Colonic mucosa (tissue), 4 donors: Measurements from ENCODE around the gene SH2D7. TPM values are rescaled to one million over a fixed set of nuclear protein-coding genes. Genes with fewer than 3 reads are reported as not detected.

Experiments used
- DNase-seq: peaks from one replicate; pipeline ENCODE4 v3.0.0-alpha.2; 2020
- H3K27ac ChIP-seq: fragments of 200-600 bp; one replicate; pipeline ENCODE4 v1.8.0; 2021
- H3K27me3 ChIP-seq: fragments of 200-600 bp; one replicate; pipeline ENCODE4 v1.8.0; 2021
- H3K36me3 ChIP-seq: fragments of 200-600 bp; one replicate; pipeline ENCODE4 v1.8.0; 2021
- H3K4me1 ChIP-seq: fragments of 200-600 bp; one replicate; pipeline ENCODE4 v1.8.0; 2021; ENCODE audit warnings: mild to moderate bottlenecking
- H3K4me3 ChIP-seq: fragments of 200-600 bp; one replicate; pipeline ENCODE4 v1.8.0; 2021
- H3K9ac ChIP-seq, 2 donors: one replicate each; pipeline ENCODE4 v1.7.0; 2013; ENCODE audit warnings: control low read depth in 2 of 2, low read depth in 2 of 2, low read length in 2 of 2
- H3K9me3 ChIP-seq: fragments of 200-600 bp; one replicate; pipeline ENCODE4 v1.8.0; 2021
- CTCF ChIP-seq: fragments of 200-600 bp; IDR thresholded peaks from one replicate; pipeline ENCODE4 v1.8.0; 2022; ENCODE audit warnings: antibody characterized with exemption, mild to moderate bottlenecking
- intact Hi-C: fragments of 100-400 bp; cut with DNase I; formaldehyde crosslinking; loops from one replicate; pipeline ENCODE4 v1.14.1; 2022
- total RNA-seq, 2 donors: library from RNA; stranded (reverse); fragmentation: NEBNext Ultra II Directional in 1 of 2; extraction: Animal tissue kit (Norgen Biotek cat#: 25700) in 1 of 2; gene quantifications; one replicate each; pipeline ENCODE4 v1.2.1, GENCODE V29; 2021
- donor health status: healthy.
- donor health status: DM: no; HTN: no; CAD: no.
- donor health status: DM: no; HTN: no; CAD: no.

Gene SH2D7
- total RNA-seq, 2 donors from 2014 or later = 0.58 to 1.6 TPM

GRCh38 chr15:78085928-78086327, 6.4 kb upstream of the SH2D7 start:
- Histone ChIP-seq H3K9me3 (no peaks in the 10 kb centered on the region), H3K36me3 (no peaks in the 10 kb centered on the region), H3K4me3 (no peak overlapping the region), H3K27ac (no peak overlapping the region), H3K27me3 (no peaks in the 10 kb centered on the region), H3K4me1 (peaks cover 26% of the 10 kb centered on the region), H3K9ac (no peak overlapping the region)
- TF ChIP-seq CTCF = no peak
- intact Hi-C loops = no loop called here
- DNase-seq = no peak

DNA sequence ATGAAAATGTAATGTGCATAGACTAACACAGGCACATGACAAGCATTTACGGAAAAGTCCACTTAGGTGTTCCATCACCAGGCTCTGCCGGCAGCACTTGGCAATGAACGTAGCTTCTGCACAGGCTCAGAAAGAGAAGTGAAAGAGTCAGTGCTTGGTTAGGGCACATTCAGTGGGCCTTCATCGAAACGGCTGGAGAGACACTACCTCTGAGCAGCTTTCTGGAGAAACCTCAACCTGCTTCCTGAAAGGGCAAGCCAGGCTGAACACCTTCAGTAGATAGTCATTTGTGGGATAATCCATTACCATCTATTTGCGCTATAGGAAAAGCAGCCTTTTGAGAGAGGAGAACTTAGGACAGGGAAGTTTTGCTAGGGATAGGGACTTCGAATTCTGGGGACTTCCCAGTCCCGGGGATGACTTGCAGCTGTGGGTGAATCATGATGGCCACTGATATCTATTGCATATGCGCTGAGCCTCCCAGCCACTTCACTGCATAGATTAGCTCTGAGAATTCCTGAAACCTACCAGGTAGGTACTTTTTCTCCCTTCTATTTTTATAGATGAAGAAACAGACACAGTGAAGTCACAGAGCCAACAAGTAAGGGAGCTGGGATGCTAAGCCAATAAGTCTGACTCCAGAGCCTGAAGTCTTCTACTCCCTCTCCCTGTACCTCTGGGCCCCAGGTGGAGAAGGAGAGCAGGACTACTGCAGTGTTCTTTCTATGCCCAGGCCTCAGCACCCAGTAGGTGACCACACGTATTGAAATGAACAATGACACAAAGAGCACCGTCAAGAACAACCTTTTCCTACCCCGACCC, 4.2 kb upstream of the SH2D7 start:
- Histone ChIP-seq H3K4me1 (peaks cover 16% of the 10 kb centered on the region), H3K27ac (peak overlapping the region; percentile 56), H3K36me3 (no peaks in the 10 kb centered on the region), H3K9ac (peak overlapping the region in 1 of 2 donors; percentile 44), H3K9me3 (no peaks in the 10 kb centered on the region), H3K27me3 (no peaks in the 10 kb centered on the region), H3K4me3 (no peak overlapping the region)
- no peak for TF ChIP-seq CTCF
- intact Hi-C loops = no loop called here
- DNase-seq = no peak

GRCh38 chr15:78088773-78089080, 3.6 kb upstream of the SH2D7 start:
- DNase-seq = peak; percentile 94
- H3K36me3 ChIP-seq = no peaks in the 10 kb centered on the region
- peaks cover 13% of the 10 kb centered on the region for H3K4me1 ChIP-seq
- TF ChIP-seq CTCF = no peak
- H3K9me3 ChIP-seq = no peaks in the 10 kb centered on the region
- intact Hi-C loops = no loop called here
- no peak overlapping the region for H3K4me3 ChIP-seq
- peak overlapping the region; percentile 56 for H3K27ac ChIP-seq
- H3K9ac ChIP-seq = peak overlapping the region in 1 of 2 donors; percentile 44
- no peaks in the 10 kb centered on the region for H3K27me3 ChIP-seq

DNA sequence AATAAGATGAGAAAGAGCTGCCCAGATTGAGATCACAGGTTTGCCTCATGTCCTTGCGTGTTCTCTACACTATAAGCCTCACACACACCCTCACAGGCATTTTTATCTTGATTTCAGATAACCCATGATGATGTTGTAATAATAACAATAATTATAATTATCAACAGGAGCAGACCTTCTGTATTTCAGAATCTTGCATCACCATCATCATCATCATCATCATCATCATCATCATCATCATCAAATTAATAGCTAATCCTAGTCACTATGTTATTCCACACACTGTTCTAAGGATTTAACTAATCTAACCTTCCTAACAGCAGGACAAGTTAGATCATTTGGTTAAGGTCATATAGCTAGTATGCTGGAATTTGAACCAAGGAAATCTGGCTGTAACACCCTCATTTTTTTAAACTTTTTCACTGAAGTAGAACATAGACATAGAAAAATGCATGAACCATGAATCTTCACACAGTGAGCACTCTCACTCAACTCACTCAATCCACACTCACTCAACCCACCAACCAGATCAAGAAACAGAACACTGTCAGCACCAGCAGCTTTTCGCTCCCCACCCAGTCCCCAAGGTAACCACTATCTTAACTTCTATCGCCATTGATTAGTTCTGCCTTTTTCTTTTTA, 1.8 kb upstream of the SH2D7 start:
- H3K4me1 ChIP-seq = peaks cover 13% of the 10 kb centered on the region
- TF ChIP-seq CTCF = no peak
- H3K9me3 ChIP-seq = no peaks in the 10 kb centered on the region
- no peak overlapping the region for H3K9ac ChIP-seq
- no peak overlapping the region for H3K27ac ChIP-seq
- no peaks in the 10 kb centered on the region for H3K27me3 ChIP-seq
- no peak overlapping the region for H3K4me3 ChIP-seq
- H3K36me3 ChIP-seq = no peaks in the 10 kb centered on the region
- intact Hi-C loops = no loop called here
- DNase-seq = no peak

- TF ChIP-seq CTCF = no peak
- Histone ChIP-seq H3K9ac (no peak overlapping the region), H3K27me3 (no peaks in the 10 kb centered on the region), H3K27ac (no peak overlapping the region), H3K36me3 (no peaks in the 10 kb centered on the region), H3K9me3 (no peaks in the 10 kb centered on the region), H3K4me1 (peaks cover 10% of the 10 kb centered on the region), H3K4me3 (no peak overlapping the region)
- DNase-seq = no peak
- intact Hi-C loops = no loop called here
Observed at GRCh38 chr15:78093242-78094020, 1.1 kb downstream of the SH2D7 start.
